ENCODE measurements around the gene PACS2. TPM values are rescaled to one million over a fixed set of nuclear protein-coding genes. Genes with fewer than 3 reads are reported as not detected.
A peak's percentile ranks its signal among the peaks of the same experiment; 100 is the strongest.

The PACS2 gene
- total and polyA plus RNA-seq, 2 experiments from 2014 or later, result 10.0 to 39.7 TPM

- peak overlapping the region; percentile 68 for H3K4me3 ChIP-seq
- peaks cover 36% of the 10 kb centered on the region for H3K79me2 ChIP-seq (ENCODE audit: insufficient read depth)
- TF ChIP-seq EZH2 (IDR thresholded peaks at IDR 0.05; ENCODE audit: insufficient read depth, poor library complexity, severe bottlenecking), result no peak
- TF ChIP-seq EZH2phosphoT487 (IDR thresholded peaks at IDR 0.05; ENCODE audit: insufficient read depth, low read depth), result no peak
- DNase-seq, result peak; percentile 50
- peak overlapping the region; percentile 56 for H3K9ac ChIP-seq
- H3K27ac ChIP-seq, result no peak overlapping the region
- no peaks in the 10 kb centered on the region for H4K20me1 ChIP-seq (ENCODE audit: insufficient read depth)
- no peaks in the 10 kb centered on the region for H3K36me3 ChIP-seq (ENCODE audit: low read depth)
- H3K9me2 ChIP-seq (ENCODE audit: insufficient read depth), result no peaks in the 10 kb centered on the region
- in situ Hi-C loops (cut with MboI), result no loop called here
- 2% methylated on average over 42 to 50 of the region's 54 CpGs for WGBS, 2 experiments (ENCODE audit: low coverage in 1 of 2, low lambda C conversion rate in 2 of 2, missing lambda C conversion rate in 2 of 2)
- no peaks in the 10 kb centered on the region for H3K27me3 ChIP-seq (replicated peaks; ENCODE audit: insufficient read depth)
- H3K9me3 ChIP-seq (ENCODE audit: low read depth), result no peaks in the 10 kb centered on the region
- H2AFZ ChIP-seq, result peak overlapping the region; percentile 18; the same call in 1 of the 2 replicates
- H3K4me1 ChIP-seq (ENCODE audit: insufficient read depth), result peaks cover 29% of the 10 kb centered on the region
- peaks cover 15% of the 10 kb centered on the region; the same call in 1 of the 2 replicates for H3F3A ChIP-seq (ENCODE audit: insufficient read depth)
- H3K4me2 ChIP-seq (ENCODE audit: unreplicated experiment), result peak overlapping the region; percentile 89
Observed at GRCh38 chr14:105315211-105315721, 718 bp downstream of the PACS2 start.

- in situ Hi-C loops (cut with MboI), result no loop called here
- Histone ChIP-seq H3K4me2 (ENCODE audit: unreplicated experiment) (peak overlapping the region; percentile 89), H4K20me1 (ENCODE audit: insufficient read depth) (no peaks in the 10 kb centered on the region), H3K36me3 (ENCODE audit: low read depth) (no peaks in the 10 kb centered on the region), H3K27me3 (replicated peaks; ENCODE audit: insufficient read depth) (no peaks in the 10 kb centered on the region), H2AFZ (no peak overlapping the region), H3K79me2 (ENCODE audit: insufficient read depth) (peaks cover 44% of the 10 kb centered on the region), H3F3A (ENCODE audit: insufficient read depth) (peaks cover 15% of the 10 kb centered on the region; the same call in 1 of the 2 replicates), H3K27ac (no peak overlapping the region), H3K9me3 (ENCODE audit: low read depth) (no peaks in the 10 kb centered on the region), H3K4me3 (peak overlapping the region; percentile 68), H3K9ac (no peak overlapping the region; the same call in 1 of the 2 replicates), H3K9me2 (ENCODE audit: insufficient read depth) (no peaks in the 10 kb centered on the region), H3K4me1 (ENCODE audit: insufficient read depth) (peaks cover 29% of the 10 kb centered on the region)
- 60 to 68% methylated on average over 14 to 15 of the region's 15 CpGs for WGBS, 2 experiments (ENCODE audit: low coverage in 1 of 2, low lambda C conversion rate in 2 of 2, missing lambda C conversion rate in 2 of 2)
- DNase-seq, result peak; percentile 28
- no peak for TF ChIP-seq EZH2phosphoT487 (IDR thresholded peaks at IDR 0.05; ENCODE audit: insufficient read depth, low read depth)
- no peak for TF ChIP-seq EZH2 (IDR thresholded peaks at IDR 0.05; ENCODE audit: insufficient read depth, poor library complexity, severe bottlenecking)
Observed at GRCh38 chr14:105315941-105316576, 1.5 kb downstream of the PACS2 start.

GRCh38 chr14:105316577-105316941 is 2.0 kb downstream of the PACS2 start:
- Histone ChIP-seq H4K20me1 (ENCODE audit: insufficient read depth) (no peaks in the 10 kb centered on the region), H3K4me2 (ENCODE audit: unreplicated experiment) (peak overlapping the region; percentile 89)
- in situ Hi-C loops (cut with MboI), result no loop called here

GRCh38 chr14:105316968-105317510 is 2.5 kb downstream of the PACS2 start:
- peaks cover 29% of the 10 kb centered on the region for H3K4me1 ChIP-seq (ENCODE audit: insufficient read depth)
- H3K9ac ChIP-seq, result peak overlapping the region; percentile 48; the same call in 1 of the 2 replicates
- H3K36me3 ChIP-seq (ENCODE audit: low read depth), result no peaks in the 10 kb centered on the region
- peak overlapping the region; percentile 89 for H3K4me2 ChIP-seq (ENCODE audit: unreplicated experiment)
- H3K4me3 ChIP-seq, result peak overlapping the region; percentile 58
- no peaks in the 10 kb centered on the region for H3K27me3 ChIP-seq (replicated peaks; ENCODE audit: insufficient read depth)
- H3K27ac ChIP-seq, result peak overlapping the region; percentile 53
- H3K9me2 ChIP-seq (ENCODE audit: insufficient read depth), result no peaks in the 10 kb centered on the region
- WGBS, 2 experiments (ENCODE audit: low coverage in 1 of 2, low lambda C conversion rate in 2 of 2, missing lambda C conversion rate in 2 of 2), result 27 to 29% methylated on average over 18 of the region's 18 CpGs
- peak overlapping the region; percentile 49; the same call in 1 of the 2 replicates for H2AFZ ChIP-seq
- H3K9me3 ChIP-seq (ENCODE audit: low read depth), result no peaks in the 10 kb centered on the region
- peak; percentile 55 for DNase-seq
- peaks cover 54% of the 10 kb centered on the region for H3K79me2 ChIP-seq (ENCODE audit: insufficient read depth)
- TF ChIP-seq EZH2phosphoT487 (IDR thresholded peaks at IDR 0.05; ENCODE audit: insufficient read depth, low read depth) (no peak), EZH2 (IDR thresholded peaks at IDR 0.05; ENCODE audit: insufficient read depth, poor library complexity, severe bottlenecking) (no peak)
- H3F3A ChIP-seq (ENCODE audit: insufficient read depth), result peaks cover 15% of the 10 kb centered on the region; the same call in 1 of the 2 replicates
- no peaks in the 10 kb centered on the region for H4K20me1 ChIP-seq (ENCODE audit: insufficient read depth)
- in situ Hi-C loops (cut with MboI), result no loop called here

More at GRCh38 chr14:105316577-105316941, 2.0 kb downstream of the PACS2 start:
- DNase-seq, result no peak
- Histone ChIP-seq H3K9me3 (ENCODE audit: low read depth) (no peaks in the 10 kb centered on the region), H3K27ac (no peak overlapping the region), H2AFZ (no peak overlapping the region), H3K9ac (no peak overlapping the region), H3K36me3 (ENCODE audit: low read depth) (no peaks in the 10 kb centered on the region), H3K4me3 (peak overlapping the region; percentile 68; the same call in 1 of the 2 replicates), H3K9me2 (ENCODE audit: insufficient read depth) (no peaks in the 10 kb centered on the region), H3K79me2 (ENCODE audit: insufficient read depth) (peaks cover 49% of the 10 kb centered on the region), H3K27me3 (replicated peaks; ENCODE audit: insufficient read depth) (no peaks in the 10 kb centered on the region), H3F3A (ENCODE audit: insufficient read depth) (peaks cover 15% of the 10 kb centered on the region; the same call in 1 of the 2 replicates), H3K4me1 (ENCODE audit: insufficient read depth) (peaks cover 29% of the 10 kb centered on the region)
- 40 to 76% methylated on average over 2 to 10 of the region's 10 CpGs for WGBS, 2 experiments (ENCODE audit: low coverage in 1 of 2, low lambda C conversion rate in 2 of 2, missing lambda C conversion rate in 2 of 2)
- no peak for TF ChIP-seq EZH2phosphoT487 (IDR thresholded peaks at IDR 0.05; ENCODE audit: insufficient read depth, low read depth)
- no peak for TF ChIP-seq EZH2 (IDR thresholded peaks at IDR 0.05; ENCODE audit: insufficient read depth, poor library complexity, severe bottlenecking)

All from GM23248 (cell line).